GM19035 (cell line): Measurements from ENCODE around the gene OSER1.
"Not testable (repeated sequence)": the region's sequence is repeated elsewhere in the genome, so short reads cannot be mapped to it uniquely, and the experiment has no call there.

Experiments
- ATAC-seq: cut with Tn5 transposase; IDR thresholded peaks from one replicate; pipeline ENCODE4 v1.9.1; 2021; ENCODE audit not compliant: unreplicated experiment

Gene OSER1

DNA sequence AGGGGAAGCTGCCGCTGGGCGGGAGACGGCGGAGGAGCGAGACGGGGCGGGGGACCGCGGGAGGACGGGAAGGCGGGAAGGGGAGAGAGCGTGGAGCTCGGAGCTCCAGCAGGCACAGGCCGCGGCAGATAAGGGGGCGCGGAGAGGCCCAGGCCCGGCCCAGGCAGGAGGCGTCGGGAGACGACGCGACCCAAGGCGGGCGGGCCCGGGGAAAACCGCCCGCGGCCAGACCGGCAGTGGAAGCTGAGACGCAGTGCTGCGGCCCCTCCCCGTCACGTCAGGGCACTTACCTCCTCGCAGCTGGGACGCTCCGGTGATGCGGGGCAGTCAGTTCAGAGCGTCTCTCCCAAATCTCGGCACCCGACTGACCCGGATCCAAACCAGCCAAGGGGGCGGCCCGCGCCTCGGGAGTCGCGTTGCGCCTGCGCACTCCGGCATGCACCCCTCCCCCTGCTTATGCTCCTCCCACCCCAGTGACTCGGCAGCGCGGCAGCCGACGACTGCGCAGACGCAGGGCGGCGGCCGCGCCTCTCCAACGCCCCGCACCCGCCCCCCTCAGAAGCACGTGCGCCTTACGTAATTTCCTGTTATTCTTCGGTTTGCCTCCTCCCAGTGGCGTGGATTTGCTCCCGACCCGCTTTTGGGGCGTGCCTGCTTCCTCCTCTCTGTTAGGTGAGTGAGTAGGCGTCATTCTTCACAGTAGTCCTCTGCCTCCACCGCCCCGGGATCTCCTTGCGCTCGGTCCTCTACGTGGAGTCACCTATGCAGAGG, at the start of gene OSER1:
Gene OSER1 (minus strand): TSS at position 366 of the 771 bp plus-strand sequence. CDS start 3,814 bp downstream, outside the sequence.
- ATAC-seq = peak; percentile 84

GRCh38 chr20:44258226-44258890, 47.8 kb upstream of the OSER1 start:
- ATAC-seq = no peak

GRCh38 chr20:44256961-44257360, 46.4 kb upstream of the OSER1 start:
- ATAC-seq = no peak

GRCh38 chr20:44255942-44256341, 45.4 kb upstream of the OSER1 start:
- ATAC-seq = no peak

DNA sequence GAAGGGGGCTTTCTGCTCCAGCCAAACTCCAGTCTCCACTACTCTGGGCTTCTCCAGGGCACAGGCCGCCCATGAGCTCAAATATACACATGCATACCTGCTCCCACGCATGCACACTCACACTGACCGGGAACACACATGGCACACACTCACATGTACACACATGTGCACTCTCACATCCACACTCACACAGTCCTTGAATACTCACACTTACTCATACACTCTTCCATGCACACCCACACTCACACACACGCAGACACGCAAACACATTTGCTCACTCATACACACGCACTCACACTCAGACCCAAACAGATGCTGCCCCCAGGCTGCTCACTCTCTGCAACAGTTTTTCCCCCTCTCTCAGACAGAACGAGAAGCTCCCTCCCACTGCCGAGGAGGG, 43.5 kb upstream of the OSER1 start:
- ATAC-seq = no peak

DNA sequence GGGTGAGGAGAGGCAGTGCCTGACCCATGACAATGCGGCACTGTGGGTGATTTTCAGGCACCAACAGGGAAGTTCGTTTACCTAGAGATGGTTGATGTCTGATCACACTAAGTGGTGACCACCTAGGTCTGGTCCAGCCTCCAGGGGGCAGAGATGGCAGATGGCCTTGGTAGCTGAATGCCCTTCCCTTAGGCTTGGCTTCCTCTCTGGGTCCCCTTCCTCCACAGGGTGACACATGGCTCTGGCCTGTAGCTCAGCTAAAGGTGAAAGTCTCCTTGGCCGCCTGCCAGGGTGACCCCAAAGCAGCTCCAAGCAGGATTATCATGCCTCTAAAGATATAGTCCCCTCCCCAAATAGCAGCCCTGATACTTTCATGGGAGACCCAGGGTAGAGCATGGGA, 43.0 kb upstream of the OSER1 start:
- ATAC-seq = no peak

DNA sequence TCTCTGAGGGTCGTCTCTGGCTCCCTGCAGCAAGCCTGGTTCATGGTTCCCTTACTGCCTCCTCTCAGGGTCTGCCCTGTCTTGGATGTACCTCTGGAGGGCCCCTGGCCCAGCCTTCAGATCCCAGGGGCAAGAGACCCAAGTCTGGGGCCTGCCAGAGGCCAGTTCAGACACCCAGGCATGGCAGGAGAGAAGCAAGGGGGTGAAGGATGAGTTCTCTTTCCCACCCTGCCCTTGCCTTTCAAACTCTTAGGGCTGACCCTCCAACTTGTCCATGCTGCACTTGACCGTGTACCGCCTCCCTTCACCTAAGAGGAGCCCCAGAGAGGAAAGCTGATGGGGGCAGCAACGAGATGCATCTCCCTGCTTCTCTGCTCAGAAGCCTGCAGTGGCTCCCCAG, 40.7 kb upstream of the OSER1 start:
- no peak for ATAC-seq

DNA sequence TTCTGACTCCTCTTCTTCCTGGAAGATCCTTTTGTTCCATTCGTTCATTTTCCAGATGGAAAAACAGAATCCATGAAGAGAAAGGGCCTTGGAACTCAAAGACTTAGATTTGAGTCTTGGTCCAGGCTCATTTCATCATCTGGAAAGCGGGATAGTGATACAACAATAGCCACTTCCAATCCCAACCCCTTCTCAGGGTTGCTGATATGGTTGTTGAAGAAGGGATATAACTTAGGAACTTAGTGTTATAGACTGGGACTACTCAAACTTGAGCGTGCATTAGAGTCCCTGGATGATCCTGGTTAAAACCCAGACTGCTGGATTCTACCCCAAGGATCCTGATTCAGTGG, 37.8 kb upstream of the OSER1 start:
- ATAC-seq = no peak

DNA sequence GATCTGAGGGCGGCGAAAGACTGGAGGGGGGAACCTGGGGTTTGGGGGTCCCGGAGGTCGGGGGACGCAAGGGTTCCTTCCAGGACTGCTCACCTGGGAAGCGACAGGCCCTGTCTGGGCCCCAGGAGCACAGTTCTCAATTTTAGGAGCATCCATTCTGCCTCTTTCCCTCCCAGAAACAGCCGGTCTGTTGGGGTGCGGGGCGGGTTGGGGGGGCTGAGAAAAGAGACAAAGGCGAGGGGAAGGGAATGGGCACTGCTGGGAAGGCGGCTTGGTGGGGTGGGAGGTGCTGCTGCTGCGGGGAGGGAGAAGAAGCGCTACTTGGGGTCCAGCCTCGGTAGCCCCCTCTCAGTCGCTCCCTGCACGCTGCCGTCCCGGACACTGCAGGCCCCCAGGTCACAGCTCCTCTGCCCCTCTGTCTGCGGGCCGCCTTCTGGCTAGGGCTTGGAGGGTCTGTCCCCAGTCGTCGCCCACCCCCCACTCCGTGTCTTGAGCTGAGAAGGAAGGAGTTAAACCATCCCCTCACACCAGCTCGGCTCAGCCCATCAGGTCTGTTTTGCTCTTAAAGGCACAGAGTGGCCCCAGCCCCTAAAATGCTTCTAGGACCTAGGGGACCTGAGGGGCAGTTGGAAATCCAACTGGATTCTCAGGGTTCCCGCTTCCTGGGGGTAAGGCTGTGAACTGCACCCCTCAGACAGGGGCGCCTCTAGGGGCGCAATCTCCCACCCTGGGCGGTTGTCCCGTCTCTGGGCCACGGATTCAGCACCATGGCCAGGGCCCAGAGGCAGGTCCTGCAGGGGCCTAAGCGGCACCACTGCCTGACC, 37.2 kb upstream of the OSER1 start:
- ATAC-seq = no peak

DNA sequence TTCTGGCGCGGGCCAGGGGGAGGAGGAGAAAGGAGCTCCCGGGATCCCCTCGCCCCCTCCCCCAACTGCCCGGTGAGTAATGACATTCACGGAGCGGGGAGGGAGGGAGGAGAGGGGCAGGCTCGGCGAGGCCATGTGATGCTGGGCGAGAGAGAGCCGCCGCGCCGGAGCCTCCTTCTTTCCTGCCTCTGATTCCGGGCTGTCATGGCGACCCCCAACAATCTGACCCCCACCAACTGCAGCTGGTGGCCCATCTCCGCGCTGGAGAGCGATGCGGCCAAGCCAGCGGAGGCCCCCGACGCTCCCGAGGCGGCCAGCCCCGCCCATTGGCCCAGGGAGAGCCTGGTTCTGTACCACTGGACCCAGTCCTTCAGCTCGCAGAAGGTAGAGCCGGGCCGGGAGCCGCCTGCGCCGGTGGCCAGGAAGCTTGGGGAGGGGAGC, 36.6 kb upstream of the OSER1 start, which contains the start of gene GDAP1L1:
Gene GDAP1L1 (plus strand): TSS at position 178 of the 441 bp plus-strand sequence. CDS start 27 bp downstream, at position 205.
- ATAC-seq = no peak

DNA sequence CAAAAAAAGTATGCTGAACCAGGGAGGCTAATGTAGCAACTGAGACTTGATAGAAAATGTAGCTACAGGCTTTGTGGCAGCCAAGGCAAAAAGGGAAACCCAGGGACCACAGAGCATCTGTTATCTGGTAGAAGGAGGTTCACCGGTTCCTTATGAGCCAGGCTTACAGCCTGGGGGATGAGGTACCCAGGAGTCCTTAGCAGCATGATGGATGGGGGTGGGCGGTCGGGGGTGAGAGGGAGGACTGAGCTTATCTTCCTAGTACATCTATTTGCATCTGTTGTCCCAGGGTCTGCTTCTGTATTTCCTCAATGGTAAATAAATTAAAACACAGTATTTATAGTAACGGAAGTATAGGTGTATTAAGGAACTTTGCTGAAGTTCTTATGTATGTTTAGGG, 35.4 kb upstream of the OSER1 start:
- ATAC-seq = no peak

GRCh38 chr20:44241796-44242195, 31.2 kb upstream of the OSER1 start:
- no peak for ATAC-seq

GRCh38 chr20:44236840-44237239, 26.3 kb upstream of the OSER1 start:
- not testable (repeated sequence) for ATAC-seq

DNA sequence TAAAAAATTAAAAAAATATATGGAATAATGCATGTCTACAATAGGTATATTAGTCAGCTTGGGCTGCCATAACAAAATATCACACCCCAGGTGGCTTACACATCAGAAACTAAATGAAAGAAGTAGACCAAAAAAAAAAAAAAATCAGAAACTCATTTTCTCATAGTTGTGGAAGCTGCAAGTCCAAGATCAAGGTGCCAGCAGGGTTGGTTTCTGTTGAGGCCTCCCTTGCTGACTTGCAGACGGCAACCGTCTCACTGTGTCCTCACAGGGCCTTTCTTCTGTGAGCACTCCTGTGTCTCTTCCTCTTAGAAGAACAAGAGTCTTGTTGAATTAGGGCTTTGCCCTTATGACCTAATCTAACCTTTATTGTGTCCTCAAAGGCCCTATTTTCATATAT, 25.1 kb upstream of the OSER1 start:
- ATAC-seq = no peak

- no peak for ATAC-seq
Observed at GRCh38 chr20:44234566-44235317, 24.2 kb upstream of the OSER1 start.

- ATAC-seq = no peak
Observed at GRCh38 chr20:44233436-44234016, 23.0 kb upstream of the OSER1 start.

DNA sequence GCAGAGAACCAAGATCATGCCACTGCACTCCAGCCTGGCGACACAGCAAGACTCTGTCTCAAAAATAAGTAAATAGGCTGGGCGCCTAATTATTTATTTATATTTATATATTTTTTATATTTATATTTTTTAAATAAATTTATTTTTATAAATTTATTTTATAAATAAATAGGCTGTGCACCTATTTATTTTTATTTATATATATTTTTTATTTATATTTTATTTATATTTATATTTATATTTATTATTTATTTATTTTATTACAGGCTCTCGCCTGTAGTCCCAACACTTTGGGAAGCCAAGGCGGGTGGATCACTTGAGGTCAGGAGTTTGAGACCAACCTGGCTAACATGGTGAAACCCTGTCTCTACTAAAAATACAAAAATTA, 21.9 kb upstream of the OSER1 start:
- not testable (repeated sequence) for ATAC-seq

- no peak for ATAC-seq
Observed at GRCh38 chr20:44231713-44232468, 21.3 kb upstream of the OSER1 start.

- ATAC-seq = no peak
Observed at GRCh38 chr20:44231193-44231592, 20.6 kb upstream of the OSER1 start.
